Measurements from ENCODE around the gene P2RY12.
"Not testable (repeated sequence)": the region's sequence is repeated elsewhere in the genome, so short reads cannot be mapped to it uniquely, and the experiment has no call there.

P2RY12 gene

GRCh38 chr3:151398895-151399294, 14.3 kb upstream of the P2RY12 start:
- no peak for TF ChIP-seq CTCF (IDR thresholded peaks at IDR 0.05; ENCODE audit: control insufficient read depth, insufficient read depth, low read depth, low read length, missing control alignments)
- no peak for DNase-seq (ENCODE audit: low read depth)
- H3K4me3 ChIP-seq (ENCODE audit: control insufficient read depth, low read depth, low read length), result no peak overlapping the region

GRCh38 chr3:151395806-151396205, 11.3 kb upstream of the P2RY12 start:
- H3K4me3 ChIP-seq (ENCODE audit: control insufficient read depth, low read depth, low read length), result no peak overlapping the region
- TF ChIP-seq CTCF (IDR thresholded peaks at IDR 0.05; ENCODE audit: control insufficient read depth, insufficient read depth, low read depth, low read length, missing control alignments), result no peak
- no peak for DNase-seq (ENCODE audit: low read depth)

GRCh38 chr3:151394611-151395010, 10.1 kb upstream of the P2RY12 start:
- H3K4me3 ChIP-seq (ENCODE audit: control insufficient read depth, low read depth, low read length), result no peak overlapping the region
- no peak for DNase-seq (ENCODE audit: low read depth)
- no peak for TF ChIP-seq CTCF (IDR thresholded peaks at IDR 0.05; ENCODE audit: control insufficient read depth, insufficient read depth, low read depth, low read length, missing control alignments)

- no peak for DNase-seq (ENCODE audit: low read depth)
- no peak overlapping the region for H3K4me3 ChIP-seq (ENCODE audit: control insufficient read depth, low read depth, low read length)
- no peak for TF ChIP-seq CTCF (IDR thresholded peaks at IDR 0.05; ENCODE audit: control insufficient read depth, insufficient read depth, low read depth, low read length, missing control alignments)
Measured at GRCh38 chr3:151393941-151394340, 9.4 kb upstream of the P2RY12 start.

GRCh38 chr3:151393146-151393830, 8.7 kb upstream of the P2RY12 start:
- DNase-seq (ENCODE audit: low read depth), result no peak
- no peak for TF ChIP-seq CTCF (IDR thresholded peaks at IDR 0.05; ENCODE audit: control insufficient read depth, insufficient read depth, low read depth, low read length, missing control alignments)
- H3K4me3 ChIP-seq (ENCODE audit: control insufficient read depth, low read depth, low read length), result no peak overlapping the region

- DNase-seq (ENCODE audit: low read depth); H3K4me3 ChIP-seq (ENCODE audit: control insufficient read depth, low read depth, low read length): not testable (repeated sequence)
Measured at GRCh38 chr3:151392191-151392590, 7.6 kb upstream of the P2RY12 start.

GRCh38 chr3:151391720-151392119, 7.2 kb upstream of the P2RY12 start:
- no peak for DNase-seq (ENCODE audit: low read depth)
- H3K4me3 ChIP-seq (ENCODE audit: control insufficient read depth, low read depth, low read length), result no peak overlapping the region
- TF ChIP-seq CTCF (IDR thresholded peaks at IDR 0.05; ENCODE audit: control insufficient read depth, insufficient read depth, low read depth, low read length, missing control alignments), result no peak
